Endometrial microvascular endothelial cells (primary cell): ENCODE data around the gene HTT-AS. TPM values are rescaled to one million over a fixed set of nuclear protein-coding genes. Genes with fewer than 3 reads are reported as not detected.

Source experiments
- in situ Hi-C: cut with HindIII; loops from 2 replicates; pipeline ENCODE4 v1.10.0; 2017; ENCODE audit warnings: low sequenced_read_pairs, low pct_unique_long_range_greater_than_20kb; ENCODE audit errors: inconsistent ontology term
- total RNA-seq: library from RNA; depleted of rRNA; stranded (reverse); fragments of >200 nt; gene quantifications from one replicate; pipeline ENCODE4 v1.2.3, GENCODE V29; 2015; ENCODE audit errors: inconsistent ontology term

Gene HTT-AS
- not detected for total RNA-seq

DNA sequence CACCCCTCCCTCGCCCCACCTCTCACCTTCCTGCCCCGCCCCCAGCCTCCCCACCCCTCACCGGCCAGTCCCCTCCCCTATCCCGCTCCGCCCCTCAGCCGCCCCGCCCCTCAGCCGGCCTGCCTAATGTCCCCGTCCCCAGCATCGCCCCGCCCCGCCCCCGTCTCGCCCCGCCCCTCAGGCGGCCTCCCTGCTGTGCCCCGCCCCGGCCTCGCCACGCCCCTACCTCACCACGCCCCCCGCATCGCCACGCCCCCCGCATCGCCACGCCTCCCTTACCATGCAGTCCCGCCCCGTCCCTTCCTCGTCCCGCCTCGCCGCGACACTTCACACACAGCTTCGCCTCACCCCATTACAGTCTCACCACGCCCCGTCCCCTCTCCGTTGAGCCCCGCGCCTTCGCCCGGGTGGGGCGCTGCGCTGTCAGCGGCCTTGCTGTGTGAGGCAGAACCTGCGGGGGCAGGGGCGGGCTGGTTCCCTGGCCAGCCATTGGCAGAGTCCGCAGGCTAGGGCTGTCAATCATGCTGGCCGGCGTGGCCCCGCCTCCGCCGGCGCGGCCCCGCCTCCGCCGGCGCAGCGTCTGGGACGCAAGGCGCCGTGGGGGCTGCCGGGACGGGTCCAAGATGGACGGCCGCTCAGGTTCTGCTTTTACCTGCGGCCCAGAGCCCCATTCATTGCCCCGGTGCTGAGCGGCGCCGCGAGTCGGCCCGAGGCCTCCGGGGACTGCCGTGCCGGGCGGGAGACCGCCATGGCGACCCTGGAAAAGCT is at the start of gene HTT-AS, which contains the start of gene HTT:
HTT-AS (minus strand) TSS at position 461 of the 768 bp plus-strand sequence.
HTT (plus strand) TSS at position 604 of the 768 bp plus-strand sequence; CDS start at position 749, 145 bp downstream.
- in situ Hi-C loops: no loop called here

- in situ Hi-C loops: no loop called here
Measured at GRCh38 chr4:3123181-3123671, 48.9 kb upstream of the HTT-AS start.

DNA sequence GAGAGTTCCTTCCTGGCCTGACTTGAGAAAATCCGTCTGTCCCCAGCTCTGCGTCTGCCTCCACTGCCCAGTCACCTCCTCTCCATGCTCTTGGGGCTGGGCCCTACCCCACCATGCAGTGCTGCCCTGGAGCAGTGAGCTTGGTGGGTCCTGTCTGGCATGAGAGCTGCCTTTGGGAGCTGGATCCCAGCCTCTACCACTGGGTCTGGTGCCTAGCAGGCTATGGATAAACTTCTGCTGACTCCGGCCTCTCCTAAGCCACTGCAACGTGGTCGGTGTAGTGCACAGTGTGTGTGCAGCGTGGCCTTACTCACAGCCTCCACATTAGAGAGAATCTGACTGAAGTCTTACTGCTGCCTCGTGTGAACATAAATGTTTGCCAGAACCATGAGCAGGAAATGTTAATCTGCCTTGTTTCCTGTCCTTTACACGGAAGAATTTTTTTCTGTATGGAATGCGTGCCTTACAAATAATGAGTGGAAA is 47.8 kb upstream of the HTT-AS start:
- in situ Hi-C loops: no loop called here

DNA sequence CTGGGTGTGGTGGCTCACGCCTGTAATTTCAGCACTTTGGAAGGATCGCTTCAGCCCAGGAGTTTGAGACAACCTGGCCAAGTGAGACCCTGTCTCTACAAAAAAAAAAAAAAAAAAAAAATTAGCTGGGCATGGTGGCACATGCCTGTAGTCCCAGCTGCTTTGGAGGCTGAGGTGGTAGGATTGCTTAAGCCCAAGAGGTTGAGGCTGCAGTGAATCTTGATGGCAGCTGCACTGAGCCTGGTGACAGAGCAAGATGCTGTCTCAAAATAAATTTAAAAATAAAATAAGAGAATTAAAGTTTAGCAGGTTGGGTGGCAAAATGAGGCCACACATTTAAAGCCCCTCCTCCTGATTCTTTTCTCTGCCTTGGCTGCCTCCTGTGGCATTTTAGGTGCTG is 47.3 kb upstream of the HTT-AS start:
- in situ Hi-C loops: no loop called here

- in situ Hi-C loops: no loop called here
Measured at GRCh38 chr4:3121110-3121509, 46.8 kb upstream of the HTT-AS start.

DNA sequence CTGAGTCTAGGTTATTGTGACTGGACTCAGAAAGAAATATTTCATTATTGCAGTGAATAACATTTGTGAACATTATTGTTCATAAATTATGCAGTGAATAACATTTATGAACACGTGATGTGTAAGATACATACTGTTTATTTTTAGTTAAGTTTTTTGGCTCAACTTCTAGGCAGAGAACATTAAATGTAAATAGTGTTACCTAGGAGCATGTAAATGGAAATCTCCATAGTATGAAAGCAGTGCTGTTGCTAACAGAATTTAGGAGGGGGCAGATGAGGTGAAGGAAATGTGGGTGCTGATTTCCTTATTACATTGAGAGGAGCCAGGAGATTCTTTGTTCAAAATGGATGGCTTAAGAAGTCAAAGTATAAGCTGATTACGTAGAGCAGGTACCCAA is 45.1 kb upstream of the HTT-AS start:
- in situ Hi-C loops: no loop called here

DNA sequence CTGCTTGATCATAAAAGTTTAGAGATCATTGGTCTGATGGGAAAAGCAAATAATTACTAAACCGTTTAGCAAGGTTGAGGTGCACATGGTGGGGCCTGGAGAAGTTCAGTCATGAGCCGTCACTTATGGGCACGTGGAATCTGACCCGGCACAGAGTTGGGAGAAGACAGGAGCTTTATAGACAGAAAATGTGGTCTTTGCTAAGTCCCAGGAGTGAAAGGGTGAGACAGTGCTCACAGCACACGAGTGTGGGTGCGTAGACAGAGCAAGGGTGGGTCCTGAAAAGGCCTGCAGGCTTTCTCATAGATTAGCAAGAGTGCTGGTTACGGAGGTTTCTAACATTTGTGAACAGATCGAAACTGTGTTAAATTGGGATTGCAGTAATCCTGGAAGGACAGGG is 44.0 kb upstream of the HTT-AS start:
- in situ Hi-C loops: no loop called here

- in situ Hi-C loops: no loop called here
Measured at GRCh38 chr4:3116955-3117354, 42.6 kb upstream of the HTT-AS start.

DNA sequence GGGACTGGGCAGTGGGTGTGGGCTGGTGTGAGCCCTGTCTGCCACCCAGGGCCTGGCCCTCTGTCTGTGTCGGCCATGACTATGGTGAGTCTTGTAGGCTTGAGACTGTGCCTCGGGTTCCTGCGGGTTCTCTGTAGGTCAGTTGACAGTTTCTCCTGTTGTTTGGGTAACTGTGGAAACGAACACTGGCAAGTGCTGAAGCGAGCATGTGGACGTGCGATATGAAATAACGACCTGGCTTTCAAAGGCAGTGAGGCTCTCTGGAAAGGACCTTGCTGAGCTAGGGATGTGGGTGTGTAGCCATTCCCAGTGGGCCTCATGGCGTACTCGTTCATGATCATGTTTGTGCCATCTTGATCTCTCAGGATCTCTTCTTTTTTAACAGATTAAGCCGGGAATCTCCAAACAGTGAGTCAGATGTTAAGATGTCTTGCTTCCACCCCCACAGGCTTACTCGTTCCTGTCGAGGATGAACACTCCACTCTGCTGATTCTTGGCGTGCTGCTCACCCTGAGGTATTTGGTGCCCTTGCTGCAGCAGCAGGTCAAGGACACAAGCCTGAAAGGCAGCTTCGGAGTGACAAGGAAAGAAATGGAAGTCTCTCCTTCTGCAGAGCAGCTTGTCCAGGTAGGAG is 41.4 kb upstream of the HTT-AS start:
- in situ Hi-C loops: no loop called here

- in situ Hi-C loops: no loop called here
Measured at GRCh38 chr4:3114377-3114776, 40.0 kb upstream of the HTT-AS start.

GRCh38 chr4:3112609-3113469 is 38.5 kb upstream of the HTT-AS start:
- in situ Hi-C loops: no loop called here

DNA sequence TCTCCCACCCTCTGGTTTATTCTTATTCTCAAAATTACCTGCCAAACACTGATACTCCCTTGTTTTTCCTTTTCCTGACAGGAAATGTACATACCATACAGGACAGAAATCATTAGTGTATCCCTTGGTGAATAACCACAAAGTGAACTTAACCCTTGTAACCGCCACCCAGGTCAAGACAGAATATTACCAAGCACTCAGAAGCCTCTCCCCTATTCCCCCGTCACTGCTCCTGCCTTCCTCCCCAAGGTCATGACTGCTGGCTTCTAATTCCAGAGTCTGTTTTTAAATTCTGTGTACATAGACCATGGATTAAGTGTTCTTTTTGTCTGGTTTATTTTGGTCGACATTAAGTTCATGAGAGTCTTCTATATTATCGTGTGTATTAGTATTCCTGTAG is 37.9 kb upstream of the HTT-AS start:
- in situ Hi-C loops: no loop called here

- in situ Hi-C loops: no loop called here
Measured at GRCh38 chr4:3111461-3111860, 37.1 kb upstream of the HTT-AS start.

DNA sequence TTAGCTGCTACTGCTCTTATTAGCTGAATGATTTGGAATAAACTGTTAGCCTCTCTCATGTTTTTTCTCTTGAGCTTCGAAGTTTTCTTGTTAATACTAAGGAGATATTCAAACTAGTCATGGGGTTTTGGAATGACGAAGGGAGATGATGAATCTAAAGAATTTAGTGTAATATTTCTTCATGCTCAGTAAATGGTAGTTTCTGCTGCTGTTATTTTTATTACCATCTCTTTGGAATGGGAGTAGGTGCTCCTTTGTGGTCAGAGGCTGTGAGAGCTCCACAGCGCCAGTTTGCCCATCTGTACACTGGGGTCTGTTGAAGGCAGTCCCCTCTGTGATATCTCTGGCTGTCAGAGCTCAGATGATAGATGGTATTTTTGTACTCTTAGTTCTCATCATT is 33.9 kb upstream of the HTT-AS start:
- in situ Hi-C loops: no loop called here

DNA sequence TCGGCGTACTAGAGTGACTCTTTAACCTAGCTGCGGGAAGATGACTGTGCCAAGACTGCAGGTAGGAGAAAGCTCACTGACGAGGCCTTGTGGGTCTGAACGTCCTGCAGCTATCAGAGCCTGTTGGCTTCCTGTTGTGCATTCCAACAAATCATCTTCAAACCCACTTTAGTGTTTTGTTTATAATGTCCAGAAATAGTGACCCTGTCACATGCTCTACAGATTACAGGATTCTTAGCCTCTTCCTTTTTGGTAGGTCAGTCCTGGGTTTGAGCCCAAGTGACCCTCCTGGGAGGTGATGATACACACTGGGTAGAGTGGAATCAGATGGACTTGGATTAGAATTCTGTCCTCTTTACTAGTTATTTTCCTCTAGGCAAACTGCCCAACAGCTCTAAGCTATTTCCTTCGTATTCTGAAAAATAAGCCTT is 33.4 kb upstream of the HTT-AS start:
- in situ Hi-C loops: no loop called here

GRCh38 chr4:3107271-3107670 is 32.9 kb upstream of the HTT-AS start:
- in situ Hi-C loops: no loop called here

GRCh38 chr4:3106339-3107186 is 32.2 kb upstream of the HTT-AS start:
- in situ Hi-C loops: no loop called here

- in situ Hi-C loops: no loop called here
Measured at GRCh38 chr4:3098346-3098745, 24.0 kb upstream of the HTT-AS start.
